ACC112 (cell line): ENCODE results near the gene ANKRD12.
A peak's percentile ranks its signal among the peaks of the same experiment; 100 is the strongest.

ENCODE experiments used
- H2AFZ ChIP-seq: fragments of 200-600 bp; sonication (generic); one replicate; pipeline ENCODE4 v1.6.0; 2017; ENCODE audit warnings: antibody characterized with exemption, low read length; ENCODE audit not compliant: unreplicated experiment
- H3K27ac ChIP-seq: fragments of 200-600 bp; sonication (generic); 2 replicates; pipeline ENCODE4 v1.5.1; 2014; ENCODE audit warnings: low read depth, mild to moderate bottlenecking, antibody characterized with exemption, low read length, moderate library complexity
- H3K27me3 ChIP-seq: fragments of 200-600 bp; sonication (generic); 2 replicates; pipeline ENCODE4 v1.6.1; 2014; ENCODE audit warnings: mild to moderate bottlenecking, antibody characterized with exemption, low read length, moderate library complexity, mixed read lengths; ENCODE audit not compliant: insufficient read depth
- H3K36me3 ChIP-seq: fragments of 200-600 bp; sonication (generic); 2 replicates; pipeline ENCODE4 v1.6.1; 2016; ENCODE audit warnings: mild to moderate bottlenecking, antibody characterized with exemption, low read length, moderate library complexity, mixed read lengths; ENCODE audit not compliant: insufficient read depth
- H3K4me1 ChIP-seq: fragments of 200-600 bp; sonication (generic); one replicate; pipeline ENCODE4 v1.6.1; 2016; ENCODE audit warnings: low read length, mixed read lengths; ENCODE audit not compliant: insufficient read depth, unreplicated experiment, control insufficient read depth
- H3K4me3 ChIP-seq: fragments of 200-600 bp; sonication (generic); 2 replicates; pipeline ENCODE4 v1.5.1; 2014; ENCODE audit warnings: mild to moderate bottlenecking, low read depth, low read length
- H3K79me2 ChIP-seq: fragments of 200-600 bp; sonication (generic); one replicate; pipeline ENCODE4 v1.6.0; 2016; ENCODE audit warnings: low read length; ENCODE audit not compliant: control insufficient read depth, unreplicated experiment, insufficient read depth

Gene ANKRD12

DNA sequence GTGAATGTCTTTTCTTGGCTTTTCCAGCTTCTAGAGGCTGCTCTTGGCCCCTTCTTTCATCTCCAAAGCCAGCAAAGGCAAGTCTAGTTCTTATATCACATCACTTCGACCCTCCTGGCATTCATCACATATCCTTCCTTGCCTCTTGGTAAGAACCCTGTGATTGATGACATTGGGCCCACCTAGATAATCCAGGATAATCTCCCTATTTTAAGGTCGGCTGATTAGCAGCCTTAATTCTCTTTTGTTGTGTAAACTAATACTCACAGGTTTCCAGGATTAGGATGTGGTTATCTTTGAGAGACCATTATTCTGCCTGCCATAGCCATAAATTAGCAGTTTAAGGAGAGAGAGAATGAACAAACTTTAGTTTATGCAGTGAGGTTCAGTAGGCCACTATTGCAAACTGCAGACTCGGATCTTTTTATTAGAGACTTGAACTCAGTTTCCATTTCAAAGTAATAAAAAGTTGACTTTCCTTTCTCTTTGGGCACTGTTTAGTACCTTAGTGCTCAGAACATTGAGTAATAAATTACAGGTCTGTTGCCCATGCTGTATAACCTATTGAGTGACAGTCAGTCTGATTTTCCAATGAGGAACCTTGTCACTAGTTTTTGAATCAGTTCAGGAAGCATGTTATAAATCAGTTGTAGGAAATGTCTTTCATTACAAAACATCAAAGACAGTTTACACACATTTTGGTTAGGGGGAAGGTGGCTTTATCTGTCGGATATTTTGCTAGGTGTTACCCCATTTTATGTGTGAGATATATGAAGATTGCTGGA is 29.6 kb upstream of the ANKRD12 start:
- Histone ChIP-seq H3K27ac (peak overlapping the region; percentile 67), H3K27me3 (no peaks in the 10 kb centered on the region), H2AFZ (no peak overlapping the region), H3K79me2 (peaks cover 97% of the 10 kb centered on the region), H3K36me3 (peaks cover 10% of the 10 kb centered on the region; the same call in 1 of the 2 replicates), H3K4me3 (peak overlapping the region; percentile 91), H3K4me1 (peaks cover 54% of the 10 kb centered on the region)

DNA sequence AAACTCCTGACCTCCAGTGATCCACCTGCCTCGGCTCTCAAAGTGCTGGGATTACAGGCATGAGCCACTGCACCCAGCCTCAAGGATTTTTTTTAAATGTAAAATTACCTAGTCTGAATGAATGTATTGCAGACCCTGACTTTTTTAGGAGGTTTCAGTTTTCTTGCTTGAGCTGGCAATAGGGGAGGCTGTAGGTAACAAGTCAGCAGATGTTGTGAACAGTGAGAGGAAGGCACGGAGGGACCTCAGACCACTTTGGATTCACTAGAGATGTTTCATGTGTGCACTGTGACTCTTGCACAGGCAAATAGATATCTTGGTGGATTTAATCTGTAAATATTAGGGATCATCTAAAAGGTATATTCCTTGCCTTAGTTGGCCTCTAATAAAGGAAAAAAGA is 27.7 kb upstream of the ANKRD12 start:
- H3K4me1 ChIP-seq = peaks cover 67% of the 10 kb centered on the region
- peak overlapping the region; percentile 78 for H3K27ac ChIP-seq
- H3K27me3 ChIP-seq = no peaks in the 10 kb centered on the region
- no peak overlapping the region for H2AFZ ChIP-seq
- H3K79me2 ChIP-seq = peaks cover 100% of the 10 kb centered on the region
- peaks cover 10% of the 10 kb centered on the region; the same call in 1 of the 2 replicates for H3K36me3 ChIP-seq
- H3K4me3 ChIP-seq = peak overlapping the region; percentile 58

DNA sequence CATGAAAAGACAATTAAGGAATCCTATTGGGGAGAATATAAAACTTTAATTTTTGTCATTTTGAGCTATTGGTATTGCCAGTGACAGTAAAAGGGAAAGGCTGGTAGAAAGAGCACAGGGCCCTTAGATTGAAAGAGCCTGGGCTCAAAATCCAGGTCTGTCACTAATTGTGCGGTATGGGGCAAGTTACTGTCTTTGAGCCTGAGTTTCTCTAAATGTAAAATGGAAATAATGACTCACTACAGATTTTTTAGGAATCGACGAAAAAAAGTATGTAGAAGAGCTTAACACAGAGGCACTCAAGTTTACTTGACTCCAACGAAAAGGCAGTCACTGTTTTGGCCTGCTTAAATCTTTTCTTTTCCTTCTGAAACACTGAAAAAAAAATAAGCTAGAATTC is 27.1 kb upstream of the ANKRD12 start:
- Histone ChIP-seq H3K79me2 (peaks cover 100% of the 10 kb centered on the region), H3K27me3 (no peaks in the 10 kb centered on the region), H2AFZ (no peak overlapping the region), H3K27ac (peak overlapping the region; percentile 78), H3K36me3 (peaks cover 10% of the 10 kb centered on the region; the same call in 1 of the 2 replicates), H3K4me1 (peaks cover 69% of the 10 kb centered on the region), H3K4me3 (peak overlapping the region; percentile 58)

DNA sequence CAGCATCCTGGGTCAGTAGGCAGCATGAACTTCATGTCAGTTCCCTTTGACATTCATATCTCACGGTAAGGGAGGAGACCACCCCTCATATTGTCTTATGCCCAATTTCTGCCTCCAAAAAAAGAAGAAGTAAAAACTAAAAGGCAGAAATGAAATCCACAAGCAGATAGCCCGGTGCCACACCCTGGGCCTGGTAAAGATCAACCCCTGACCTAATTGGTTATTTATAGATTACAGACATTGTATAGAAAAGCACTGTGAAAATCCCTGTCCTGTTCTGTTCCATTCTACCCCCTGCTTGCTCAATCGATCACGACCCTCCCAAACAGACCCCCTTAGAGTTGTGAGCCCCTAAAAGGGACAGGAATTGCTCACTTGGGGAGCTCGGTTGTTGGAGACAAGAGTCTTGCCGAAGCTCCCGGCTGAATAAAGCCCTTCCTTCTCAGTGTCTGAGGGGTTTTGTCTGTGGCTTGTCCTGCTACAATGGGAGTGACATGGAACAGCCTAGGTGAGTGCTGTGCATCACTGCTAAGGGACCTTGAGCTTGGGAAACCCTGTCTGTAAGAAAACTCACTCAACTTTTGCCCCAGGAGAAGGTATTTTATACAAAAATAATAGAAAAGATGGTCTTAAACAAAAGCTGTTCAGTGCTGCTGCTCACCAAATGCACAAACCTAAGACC is 23.0 kb upstream of the ANKRD12 start:
- Histone ChIP-seq H3K79me2 (peaks cover 95% of the 10 kb centered on the region), H3K36me3 (peaks cover 10% of the 10 kb centered on the region), H3K4me1 (peaks cover 75% of the 10 kb centered on the region), H3K27me3 (no peaks in the 10 kb centered on the region), H2AFZ (no peak overlapping the region), H3K4me3 (no peak overlapping the region), H3K27ac (peak overlapping the region; percentile 94)

DNA sequence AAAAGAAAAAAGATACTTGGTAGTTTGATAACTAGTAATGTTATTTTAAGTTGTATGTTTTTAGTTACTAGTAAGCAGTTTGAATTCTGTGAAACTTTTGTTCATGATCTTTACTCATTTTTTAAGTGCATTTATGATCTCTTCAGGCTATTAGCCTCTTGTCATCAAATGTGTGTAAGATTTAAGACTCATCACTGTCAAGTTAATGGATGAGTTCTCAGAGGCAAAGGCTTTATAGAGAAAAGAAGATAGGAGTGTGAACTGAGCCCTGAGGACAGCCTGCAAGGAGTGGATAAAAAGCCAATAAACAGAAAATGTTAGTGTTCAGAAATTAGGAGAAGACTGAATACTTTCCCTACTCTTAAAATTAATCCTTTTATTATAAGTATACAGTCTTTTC is 20.6 kb upstream of the ANKRD12 start:
- Histone ChIP-seq H3K79me2 (peaks cover 94% of the 10 kb centered on the region), H3K36me3 (peaks cover 19% of the 10 kb centered on the region), H3K27me3 (no peaks in the 10 kb centered on the region), H2AFZ (no peak overlapping the region), H3K27ac (peak overlapping the region; percentile 94), H3K4me3 (no peak overlapping the region), H3K4me1 (peaks cover 69% of the 10 kb centered on the region)

DNA sequence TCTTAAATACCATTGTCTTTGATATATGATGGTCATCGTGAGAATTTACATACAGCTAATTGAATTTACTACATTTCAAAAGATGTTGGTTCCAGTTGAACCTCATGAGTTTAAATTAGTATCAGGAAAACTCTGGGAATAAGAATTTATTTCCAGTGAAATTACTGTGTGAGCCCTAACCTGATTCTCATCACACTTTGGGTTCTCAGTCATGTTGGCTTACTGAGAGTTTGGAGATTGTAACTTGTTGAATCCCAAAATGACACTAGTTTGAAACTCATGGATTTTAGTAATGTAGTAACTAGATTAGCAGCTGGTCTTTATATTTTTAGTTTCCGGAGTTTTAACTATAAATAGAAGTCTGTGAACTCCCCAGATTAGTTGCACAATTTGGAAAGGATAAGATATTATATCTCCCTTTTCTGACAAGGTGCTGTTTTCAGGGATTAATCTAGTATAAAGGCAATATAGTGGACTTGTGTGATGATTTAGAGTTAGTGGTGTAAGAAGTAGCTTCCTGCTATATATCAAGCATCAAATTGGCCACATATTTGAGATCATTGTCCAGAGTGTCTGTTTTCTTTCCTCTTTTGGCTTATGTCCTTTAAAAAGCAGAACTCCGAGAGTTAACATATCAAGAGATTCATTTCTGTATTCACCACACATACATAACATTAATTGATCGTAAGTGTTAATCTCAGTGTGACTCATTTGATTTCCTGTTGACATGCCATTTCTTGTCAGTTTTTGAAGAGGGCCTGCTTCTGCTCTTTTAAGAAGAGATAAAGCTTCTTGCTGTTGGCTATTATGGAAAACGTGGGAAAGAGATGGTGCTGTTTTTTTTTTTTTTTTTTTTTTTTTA is 18.4 kb upstream of the ANKRD12 start:
- Histone ChIP-seq H3K4me3 (peak overlapping the region; percentile 67), H3K79me2 (peaks cover 93% of the 10 kb centered on the region), H3K36me3 (peaks cover 24% of the 10 kb centered on the region), H3K4me1 (peaks cover 82% of the 10 kb centered on the region), H3K27me3 (no peaks in the 10 kb centered on the region), H2AFZ (no peak overlapping the region), H3K27ac (peak overlapping the region; percentile 94)

DNA sequence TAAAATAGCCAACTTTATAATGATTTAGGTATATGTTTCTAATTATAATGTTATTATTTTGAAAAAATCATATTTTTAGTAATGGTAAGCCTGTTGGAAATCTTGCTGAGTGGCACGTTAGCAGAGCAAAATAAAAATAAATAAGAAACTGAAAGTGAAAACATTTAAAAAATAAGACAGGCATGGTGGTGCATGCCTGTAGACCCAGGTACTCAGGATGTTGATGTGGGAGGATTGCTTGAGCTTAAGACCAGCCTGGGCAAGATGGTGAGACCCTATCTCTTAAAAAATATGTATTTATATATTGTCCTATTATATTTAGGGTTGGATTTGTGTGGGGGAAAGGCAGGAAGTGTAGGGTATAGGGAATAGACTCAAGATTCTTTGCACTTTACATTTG is 15.8 kb upstream of the ANKRD12 start:
- H2AFZ ChIP-seq = no peak overlapping the region
- no peak overlapping the region for H3K27ac ChIP-seq
- H3K36me3 ChIP-seq = peaks cover 33% of the 10 kb centered on the region
- no peaks in the 10 kb centered on the region for H3K27me3 ChIP-seq
- peak overlapping the region; percentile 3; the same call in 1 of the 2 replicates for H3K4me3 ChIP-seq
- H3K79me2 ChIP-seq = peaks cover 82% of the 10 kb centered on the region
- peaks cover 71% of the 10 kb centered on the region for H3K4me1 ChIP-seq

DNA sequence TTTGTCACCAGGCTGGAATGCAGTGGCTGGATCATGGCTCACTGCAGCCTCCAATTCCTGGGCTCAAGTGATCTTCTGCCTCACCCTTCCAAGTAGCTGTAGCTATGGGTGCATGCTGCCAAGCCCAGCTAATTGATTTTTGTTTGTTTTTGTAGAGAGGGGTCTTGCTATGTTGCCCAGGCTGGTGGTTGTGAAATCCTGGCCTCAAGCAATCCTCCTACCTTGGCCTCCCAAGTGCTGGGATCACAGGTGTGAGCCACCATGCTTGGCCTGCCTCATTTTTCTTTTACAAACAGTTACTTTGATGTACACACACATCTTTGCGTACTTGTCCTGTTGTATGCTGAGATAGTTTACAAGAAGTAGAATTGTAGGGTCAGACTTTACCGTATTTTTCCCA is 13.1 kb upstream of the ANKRD12 start:
- Histone ChIP-seq H3K36me3 (peaks cover 52% of the 10 kb centered on the region), H3K79me2 (peaks cover 75% of the 10 kb centered on the region), H3K4me3 (no peak overlapping the region), H3K27ac (no peak overlapping the region; the same call in 1 of the 2 replicates), H3K27me3 (no peaks in the 10 kb centered on the region), H2AFZ (no peak overlapping the region), H3K4me1 (peaks cover 45% of the 10 kb centered on the region)

DNA sequence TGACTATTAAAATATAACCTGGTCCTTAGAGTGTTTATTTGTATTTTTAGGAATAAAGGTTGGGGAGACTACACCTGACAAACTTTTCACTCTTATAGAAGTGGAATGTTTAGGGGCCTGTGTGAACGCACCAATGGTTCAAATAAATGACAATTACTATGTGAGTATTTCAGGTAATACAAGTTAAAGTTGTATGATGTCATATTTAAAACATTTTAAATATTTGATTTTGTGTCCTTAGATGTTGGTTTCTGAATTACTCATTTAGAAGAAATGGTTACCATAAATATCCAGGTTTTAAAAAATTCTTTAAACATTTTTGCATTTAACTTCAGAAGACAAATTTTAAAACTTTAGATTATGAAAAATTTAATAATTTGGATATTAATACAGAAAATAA is 11.8 kb upstream of the ANKRD12 start:
- Histone ChIP-seq H3K27ac (no peak overlapping the region), H3K36me3 (peaks cover 53% of the 10 kb centered on the region), H3K4me3 (no peak overlapping the region), H3K79me2 (peaks cover 67% of the 10 kb centered on the region), H2AFZ (no peak overlapping the region), H3K4me1 (peaks cover 37% of the 10 kb centered on the region), H3K27me3 (no peaks in the 10 kb centered on the region)

DNA sequence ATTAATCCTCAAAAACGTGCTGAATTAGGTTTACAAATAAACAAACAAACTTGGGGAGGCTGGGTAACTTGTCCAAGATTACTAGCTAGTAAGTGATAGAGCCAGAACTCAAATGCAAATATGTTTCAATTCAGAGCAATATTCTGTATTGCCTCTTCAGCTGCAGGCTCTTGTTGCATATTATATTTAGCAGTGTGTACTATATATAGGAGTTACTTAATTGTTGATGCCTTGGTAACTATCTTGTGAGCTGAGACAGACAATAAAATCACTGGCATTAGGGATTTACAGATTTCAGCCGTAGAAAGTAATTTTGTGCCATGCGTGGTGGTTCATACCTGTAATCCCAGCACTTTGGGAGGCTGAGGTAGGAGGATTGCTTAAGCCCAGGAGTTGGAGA is 10.2 kb upstream of the ANKRD12 start:
- Histone ChIP-seq H3K36me3 (peaks cover 54% of the 10 kb centered on the region), H3K27me3 (no peaks in the 10 kb centered on the region), H2AFZ (no peak overlapping the region), H3K79me2 (peaks cover 58% of the 10 kb centered on the region), H3K27ac (0 out of 2 replicates have a peak overlapping the region, but pooled peaks have one; percentile 12), H3K4me1 (peaks cover 32% of the 10 kb centered on the region), H3K4me3 (no peak overlapping the region)
